GM19025 (cell line): ENCODE measurements around the gene DSEL.

Experiments
- ATAC-seq: cut with Tn5 transposase; IDR thresholded peaks from one replicate; pipeline ENCODE4 v1.9.1; 2021; ENCODE audit warnings: mild to moderate bottlenecking, low read depth, moderate library complexity; ENCODE audit not compliant: unreplicated experiment

Gene DSEL

DNA sequence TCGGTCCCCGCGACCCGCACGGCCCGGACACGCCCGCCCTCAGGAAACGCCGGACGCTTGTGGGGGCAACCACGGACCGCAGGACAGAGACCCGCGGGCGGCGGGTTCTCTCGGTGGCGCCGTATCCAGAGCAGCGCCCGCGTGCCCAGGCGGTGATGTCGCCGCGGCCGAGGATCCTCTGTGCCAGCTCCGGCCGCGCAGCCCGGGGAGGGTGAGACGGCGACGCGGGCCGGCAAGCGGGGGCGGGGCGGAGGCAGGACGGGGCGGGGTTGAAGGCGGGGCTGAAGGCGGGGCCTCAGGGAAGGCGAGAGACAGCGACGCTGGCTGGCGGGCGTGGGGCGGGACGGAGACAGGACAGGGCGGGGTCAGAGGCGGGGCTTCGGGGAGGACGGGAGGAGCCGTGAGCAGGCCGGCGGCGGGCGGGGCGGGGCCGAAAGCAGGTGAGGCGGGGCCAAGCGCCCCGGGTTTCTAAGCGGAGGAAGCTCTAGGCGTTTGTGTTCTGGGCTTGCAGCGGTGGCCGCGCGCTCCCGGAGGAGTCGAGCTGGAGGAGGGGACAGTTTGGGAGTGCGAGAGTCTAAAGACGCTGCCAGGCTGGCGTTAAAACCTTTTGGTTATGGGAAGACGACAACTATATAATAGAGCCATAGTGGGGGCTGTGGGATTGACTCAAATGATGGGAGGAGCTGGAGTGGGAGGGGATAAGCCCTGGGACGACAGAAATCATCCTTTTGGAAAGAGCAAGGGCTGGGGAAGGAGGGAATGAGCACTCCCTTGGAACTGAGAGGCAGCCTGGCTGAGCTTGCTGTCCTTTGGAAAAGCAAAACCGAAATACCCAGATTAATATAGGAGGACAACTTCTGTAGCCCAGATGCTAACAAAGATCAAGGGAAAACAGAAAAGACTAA, at the start of gene DSEL:
Gene DSEL, minus strand, starts transcription at position 182 of the 905 bp plus-strand sequence. CDS start 2,112 bp downstream, outside the sequence.
- peak; percentile 96 for ATAC-seq

GRCh38 chr18:67553437-67553836, 36.9 kb upstream of the DSEL start:
- no peak for ATAC-seq

DNA sequence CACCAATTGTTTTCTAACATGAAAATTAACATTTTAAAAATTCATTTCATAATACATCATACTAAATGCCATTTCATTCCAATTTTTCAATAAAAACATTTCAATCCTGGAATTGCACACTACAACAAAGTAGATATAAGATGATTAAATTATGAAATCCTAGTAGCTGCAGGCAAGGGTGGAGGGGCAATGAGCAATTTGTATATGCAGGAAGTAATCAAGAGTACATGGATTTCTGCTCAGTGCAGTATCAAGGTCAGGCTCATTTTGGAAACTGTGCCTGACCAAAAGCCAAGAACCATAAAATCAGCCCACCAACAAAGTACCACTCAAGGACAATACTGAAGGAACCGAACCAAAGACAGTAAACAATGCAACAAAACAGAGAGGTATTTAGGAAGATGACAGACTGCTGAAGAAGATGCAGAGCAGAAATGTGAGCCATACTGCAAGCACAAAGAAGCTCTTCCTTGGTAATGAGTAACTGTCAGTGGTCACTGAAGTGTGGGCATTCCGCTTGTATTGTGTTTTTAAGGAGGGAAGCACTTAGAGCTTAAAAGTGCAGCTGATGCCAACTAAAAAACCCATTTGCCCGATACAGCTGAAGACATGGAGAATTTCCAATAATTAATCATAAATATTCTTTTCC, 34.5 kb upstream of the DSEL start:
- no peak for ATAC-seq

DNA sequence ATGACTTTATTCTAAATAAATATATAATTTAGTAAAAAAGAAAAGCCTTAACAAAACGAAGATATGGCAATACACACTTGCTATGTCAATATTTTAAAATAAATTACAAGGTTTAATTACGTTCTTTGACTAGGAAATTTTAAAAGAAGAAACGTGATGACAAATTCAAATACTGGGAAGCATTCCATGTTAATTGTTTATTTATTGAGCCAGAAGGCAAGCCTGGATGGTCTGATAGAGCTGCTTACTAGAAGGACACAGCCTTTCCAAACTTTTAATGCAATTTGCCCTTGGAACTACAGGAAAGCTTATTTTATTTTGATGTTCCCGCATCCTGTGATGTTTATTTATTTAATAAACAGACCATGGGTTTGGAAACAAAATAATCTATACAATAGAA, 33.4 kb upstream of the DSEL start:
- no peak for ATAC-seq

DNA sequence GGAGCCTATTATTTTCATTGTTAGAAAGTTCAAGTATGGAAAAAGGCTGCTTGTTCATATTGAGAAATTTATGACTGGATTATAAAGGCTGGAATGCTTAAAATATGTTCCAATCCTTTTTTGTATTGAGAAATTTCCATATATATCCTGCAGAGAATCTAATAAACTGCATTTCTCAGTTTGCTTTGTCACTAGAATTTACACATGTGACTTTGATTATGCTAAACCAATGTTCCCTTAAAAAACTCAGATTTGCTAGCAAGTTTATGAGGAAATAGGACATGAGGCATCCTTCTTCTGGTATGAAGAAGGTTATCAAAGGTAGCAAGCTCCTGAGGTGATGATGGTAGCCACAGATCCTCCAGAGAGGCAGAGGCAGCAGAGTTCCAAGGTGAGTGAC, 29.2 kb upstream of the DSEL start:
- ATAC-seq: no peak

DNA sequence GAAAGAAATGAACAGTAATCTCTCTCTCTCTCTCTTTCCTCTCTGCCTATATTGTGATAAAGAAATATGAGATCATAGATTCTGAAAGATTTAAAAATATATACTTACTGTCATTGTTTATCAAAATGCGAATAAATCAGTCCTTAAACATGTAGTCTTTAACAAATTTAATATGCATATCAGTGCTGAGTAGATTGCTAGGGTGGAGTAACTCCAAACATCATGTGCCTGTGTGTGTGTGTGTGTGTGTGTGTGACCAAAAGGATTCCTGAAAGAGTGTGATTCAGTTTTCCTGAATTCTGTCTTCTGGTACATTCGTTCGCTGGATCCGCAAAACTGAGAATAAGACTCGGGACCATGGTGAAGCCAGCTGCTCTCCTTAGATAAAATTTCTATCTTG, 24.0 kb upstream of the DSEL start:
- no peak for ATAC-seq

DNA sequence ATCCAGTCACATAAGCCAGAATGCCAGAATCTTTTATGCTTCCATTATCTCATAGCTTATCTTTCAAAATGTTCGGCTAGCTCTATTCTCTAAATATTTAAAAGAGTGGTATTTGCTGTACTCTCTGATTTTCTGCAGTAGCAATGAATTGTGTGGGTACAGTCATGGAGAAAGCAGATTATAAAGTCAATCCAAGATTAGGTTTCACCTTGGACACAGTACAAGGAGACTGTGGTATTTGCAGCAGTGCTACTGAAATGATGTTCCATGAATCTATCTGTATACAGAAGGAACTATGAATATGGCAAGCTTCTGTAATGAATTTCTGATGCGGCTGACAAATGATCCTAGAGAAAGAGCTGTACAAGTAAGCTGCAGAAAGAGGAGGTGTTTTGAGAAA, 15.4 kb upstream of the DSEL start:
- ATAC-seq: no peak

- no peak for ATAC-seq
These were observed 9.0 kb upstream of the DSEL start for GRCh38 chr18:67525328-67526099.

DNA sequence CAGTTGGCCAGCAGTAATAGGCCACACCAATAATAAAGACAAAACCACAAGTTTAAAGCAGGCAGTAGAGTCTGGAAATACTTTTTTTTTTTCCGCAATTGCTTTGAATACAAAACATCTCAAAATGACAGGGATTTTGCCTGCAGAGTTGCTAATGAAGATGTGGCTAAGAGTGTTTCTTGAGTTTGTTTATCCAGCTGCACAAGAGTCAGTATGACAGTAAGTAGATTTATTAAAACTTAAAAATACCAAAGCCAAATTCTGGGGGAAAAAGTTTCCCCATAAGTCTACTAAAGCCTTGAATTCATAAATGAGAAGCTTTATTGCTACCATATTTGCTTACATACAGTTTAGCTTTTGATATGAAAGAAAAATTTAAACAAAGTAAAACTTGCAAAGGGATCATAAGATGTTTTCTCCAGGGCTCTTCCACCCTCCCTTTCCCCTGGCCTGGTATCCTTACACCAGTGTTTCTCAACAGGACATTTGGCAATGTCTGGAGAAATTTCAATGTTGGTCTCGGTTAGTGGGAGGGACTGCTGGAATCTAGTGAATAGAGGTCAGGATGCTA, 3.9 kb upstream of the DSEL start:
- no peak for ATAC-seq

- no peak for ATAC-seq
These were observed 3.1 kb upstream of the DSEL start for GRCh38 chr18:67519592-67519991.

- ATAC-seq: no peak
These were observed 2.0 kb upstream of the DSEL start for GRCh38 chr18:67518566-67518965.

DNA sequence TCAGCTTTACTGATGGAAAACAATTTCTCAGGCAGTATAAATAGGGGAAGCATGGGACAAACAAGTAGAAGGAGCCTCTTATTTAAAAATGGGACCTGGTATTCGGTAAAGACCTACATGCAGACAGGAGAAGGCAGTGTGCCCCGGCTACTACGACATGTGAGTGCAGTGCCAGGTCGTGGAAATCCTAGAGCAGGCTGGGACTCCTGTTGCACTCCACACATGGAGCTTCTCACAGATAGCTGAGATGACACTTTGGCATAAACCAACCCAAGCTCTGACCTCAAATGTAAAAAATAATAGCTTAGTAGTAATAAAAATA, 885 bp upstream of the DSEL start:
- no peak for ATAC-seq

- peak; percentile 13 for ATAC-seq
These were observed 480 bp downstream of the DSEL start for GRCh38 chr18:67515942-67516538.

- no peak for ATAC-seq
These were observed 1.5 kb downstream of the DSEL start for GRCh38 chr18:67514901-67515540.

DNA sequence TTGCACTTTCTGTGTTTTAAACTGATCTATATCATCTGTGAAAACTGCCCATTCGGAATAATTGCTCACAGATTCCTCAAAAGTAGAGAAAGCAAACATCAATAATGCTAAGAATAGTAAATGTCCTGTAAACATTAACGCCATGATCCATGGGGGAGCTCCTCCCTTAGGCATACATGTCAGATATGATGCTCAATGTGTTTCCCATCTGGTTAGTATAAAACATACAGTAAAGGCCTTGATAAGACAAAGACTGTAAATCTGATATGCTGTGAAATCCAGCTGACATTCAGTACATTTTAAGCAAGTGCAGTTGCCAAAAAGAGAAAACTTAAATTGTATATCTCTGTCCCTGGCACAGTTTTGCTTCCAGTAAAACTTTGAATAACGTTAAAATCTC, 2.1 kb downstream of the DSEL start:
- no peak for ATAC-seq

- ATAC-seq: no peak
These were observed 3.2 kb downstream of the DSEL start for GRCh38 chr18:67513280-67513679.

GRCh38 chr18:67511840-67512239, 4.7 kb downstream of the DSEL start:
- no peak for ATAC-seq

DNA sequence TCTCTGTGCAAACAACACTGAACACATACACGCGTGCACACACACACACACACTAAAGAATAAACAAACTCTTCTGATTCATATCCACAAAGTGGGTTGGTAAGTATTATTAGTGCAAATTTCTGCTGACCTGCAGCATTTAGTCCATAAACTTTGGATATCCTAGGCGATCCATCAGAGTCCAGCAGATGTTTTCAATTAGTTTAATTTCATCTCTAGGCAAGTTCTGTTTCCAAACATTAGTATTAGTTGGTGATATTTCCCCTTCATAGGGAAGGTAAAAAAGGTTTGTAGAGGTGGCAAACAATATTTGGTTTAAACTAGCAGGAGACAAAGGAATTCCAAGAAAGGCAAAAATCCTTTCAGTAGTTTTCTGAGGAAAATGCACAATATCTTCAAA, 5.7 kb downstream of the DSEL start:
- ATAC-seq: no peak

DNA sequence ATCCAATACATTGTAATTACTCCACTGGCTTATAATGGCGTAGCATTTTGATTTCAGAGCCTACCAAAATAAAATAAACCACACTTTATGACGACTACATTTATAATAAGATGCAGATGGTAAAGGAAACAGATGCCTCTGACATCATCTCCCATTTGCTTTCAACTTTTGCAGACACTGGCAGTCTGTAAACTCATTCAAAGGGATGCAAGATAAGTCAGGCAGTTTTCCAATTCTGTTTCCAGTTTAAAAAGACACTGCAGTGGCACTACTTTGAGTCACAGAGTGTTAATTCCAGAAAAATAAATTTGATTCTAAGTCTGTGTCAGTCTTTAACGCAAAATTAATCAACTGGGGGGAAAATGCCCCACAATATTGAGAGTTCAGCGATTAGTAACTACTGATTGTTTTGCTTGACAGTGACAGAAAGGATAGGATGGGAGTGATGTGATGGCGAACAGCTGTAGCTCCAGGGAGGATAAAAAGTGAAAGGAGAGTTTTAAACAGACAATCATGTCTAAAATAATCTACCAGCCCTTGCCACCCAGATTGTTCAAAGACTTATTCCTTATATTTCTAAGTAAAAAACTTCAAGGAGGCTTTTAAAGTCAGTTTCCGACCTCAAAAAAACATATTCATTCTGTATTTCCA, 6.7 kb downstream of the DSEL start:
- ATAC-seq: no peak

DNA sequence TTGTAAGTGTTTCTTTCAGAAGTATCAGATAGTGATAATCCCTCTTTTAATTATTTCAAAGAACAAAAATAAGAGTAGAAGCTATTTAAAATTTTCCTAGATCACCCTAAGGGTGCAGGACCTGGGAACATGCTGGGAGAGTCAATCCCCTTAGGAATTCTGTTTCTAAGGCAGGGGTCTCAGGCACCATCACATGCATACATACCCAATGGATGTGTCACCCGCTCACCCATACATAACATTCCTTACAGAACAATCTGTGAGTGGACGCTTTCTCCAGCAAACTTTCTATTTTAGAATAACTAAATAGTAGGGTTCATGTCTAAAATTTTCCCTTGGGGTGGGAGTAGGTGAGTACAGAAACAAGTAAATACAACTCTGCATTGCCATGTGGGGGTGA, 8.4 kb downstream of the DSEL start:
- no peak for ATAC-seq
